Measurements from ENCODE around the gene SERPINF2.
A peak's percentile ranks its signal among the peaks of the same experiment; 100 is the strongest.
"Not testable (repeated sequence)": the region's sequence is repeated elsewhere in the genome, so short reads cannot be mapped to it uniquely, and the experiment has no call there.

The SERPINF2 gene

GRCh38 chr17:1716912-1717695 lies 25.6 kb upstream of the SERPINF2 start:
- peak; percentile 90 for DNase-seq

- DNase-seq = no peak
These were observed 24.1 kb upstream of the SERPINF2 start for GRCh38 chr17:1718362-1719165.

GRCh38 chr17:1720856-1721386 lies 21.8 kb upstream of the SERPINF2 start:
- DNase-seq = no peak

- DNase-seq = not testable (repeated sequence)
These were observed 20.6 kb upstream of the SERPINF2 start for GRCh38 chr17:1722022-1722421.

GRCh38 chr17:1724351-1724868 lies 18.3 kb upstream of the SERPINF2 start, which contains the start of gene WDR81:
Gene WDR81, plus strand, starts transcription at chr17:1724704. Its CDS starts 256 bp downstream, at chr17:1724960.
- DNase-seq = no peak

GRCh38 chr17:1724869-1725641 lies 17.6 kb upstream of the SERPINF2 start:
- DNase-seq = no peak

- DNase-seq = no peak
These were observed 16.8 kb upstream of the SERPINF2 start for GRCh38 chr17:1725642-1726511.

GRCh38 chr17:1726626-1727257 lies 15.9 kb upstream of the SERPINF2 start:
- DNase-seq = no peak

- no peak for DNase-seq
These were observed 15.3 kb upstream of the SERPINF2 start for GRCh38 chr17:1727258-1727789.

GRCh38 chr17:1727876-1728630 lies 14.6 kb upstream of the SERPINF2 start:
- DNase-seq = no peak

GRCh38 chr17:1729966-1730325 lies 12.7 kb upstream of the SERPINF2 start:
- no peak for DNase-seq

GRCh38 chr17:1730326-1731193 lies 12.1 kb upstream of the SERPINF2 start:
- DNase-seq = no peak

- DNase-seq = no peak
These were observed 11.5 kb upstream of the SERPINF2 start for GRCh38 chr17:1731194-1731506.

GRCh38 chr17:1732241-1732832 lies 10.3 kb upstream of the SERPINF2 start:
- DNase-seq = no peak

GRCh38 chr17:1732833-1733321 lies 9.8 kb upstream of the SERPINF2 start:
- no peak for DNase-seq

- no peak for DNase-seq
These were observed 8.9 kb upstream of the SERPINF2 start for GRCh38 chr17:1733759-1734158.

- DNase-seq = no peak
These were observed 7.3 kb upstream of the SERPINF2 start for GRCh38 chr17:1735418-1735817.

- DNase-seq = no peak
These were observed 6.8 kb upstream of the SERPINF2 start for GRCh38 chr17:1735834-1736347.

All from NCI-H1048 (cell line).